NCI-H1105 (cell line): Measurements from ENCODE around the gene SNX19.

Experiments
- DNase-seq: peaks from one replicate; lab custom pipeline; 2025; lab: John Stamatoyannopoulos, UW

SNX19 gene

GRCh38 chr11:130842001-130842400, 74.3 kb downstream of the SNX19 start:
- DNase-seq, result no peak

GRCh38 chr11:130840679-130841078, 75.6 kb downstream of the SNX19 start:
- DNase-seq, result no peak

- no peak for DNase-seq
Measured at GRCh38 chr11:130839981-130840666, 76.2 kb downstream of the SNX19 start.

GRCh38 chr11:130837194-130837593, 79.1 kb downstream of the SNX19 start:
- DNase-seq, result no peak

GRCh38 chr11:130834886-130835285, 81.4 kb downstream of the SNX19 start:
- DNase-seq, result no peak

GRCh38 chr11:130832566-130833425, 83.5 kb downstream of the SNX19 start:
- no peak for DNase-seq

- no peak for DNase-seq
Measured at GRCh38 chr11:130831976-130832375, 84.3 kb downstream of the SNX19 start.

GRCh38 chr11:130831506-130831905, 84.8 kb downstream of the SNX19 start:
- no peak for DNase-seq

- no peak for DNase-seq
Measured at GRCh38 chr11:130830566-130830965, 85.7 kb downstream of the SNX19 start.

- DNase-seq, result no peak
Measured at GRCh38 chr11:130829920-130830511, 86.3 kb downstream of the SNX19 start.

- no peak for DNase-seq
Measured at GRCh38 chr11:130828741-130829140, 87.5 kb downstream of the SNX19 start.

GRCh38 chr11:130827451-130828377, 88.6 kb downstream of the SNX19 start:
- DNase-seq, result no peak

GRCh38 chr11:130826572-130826971, 89.7 kb downstream of the SNX19 start:
- DNase-seq, result no peak

GRCh38 chr11:130825983-130826382, 90.3 kb downstream of the SNX19 start:
- DNase-seq, result no peak

- DNase-seq, result no peak
Measured at GRCh38 chr11:130825561-130825960, 90.7 kb downstream of the SNX19 start.
